GM19397 (cell line): ENCODE data around the gene GTF2F2.
"Not testable (repeated sequence)": the region's sequence is repeated elsewhere in the genome, so short reads cannot be mapped to it uniquely, and the experiment has no call there.

Experiments used
- ATAC-seq: cut with Tn5 transposase; IDR thresholded peaks from one replicate; pipeline ENCODE4 v1.9.1; 2021; ENCODE audit warnings: mild to moderate bottlenecking, moderate library complexity; ENCODE audit not compliant: unreplicated experiment

GTF2F2 gene

DNA sequence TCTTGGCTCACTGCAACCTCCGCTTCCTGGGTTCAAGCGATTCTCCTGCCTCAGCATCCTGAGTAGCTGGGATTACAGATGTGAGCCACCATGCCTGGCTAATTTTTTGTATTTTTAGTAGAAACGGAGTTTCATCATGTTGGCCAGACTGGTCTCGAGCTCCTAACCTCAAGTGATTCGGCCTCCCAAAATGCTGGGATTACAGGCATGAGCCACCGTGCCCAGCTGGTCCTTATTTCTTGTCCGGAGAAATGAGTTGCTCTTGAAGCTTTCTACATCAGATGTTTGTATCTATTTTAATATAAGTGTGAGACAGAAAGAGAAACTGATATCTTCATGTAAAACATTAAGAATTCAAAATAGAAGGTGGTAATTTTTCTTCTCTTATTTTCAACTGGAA, 124.4 kb downstream of the GTF2F2 start:
- ATAC-seq, result not testable (repeated sequence)

- ATAC-seq, result no peak
Observed at GRCh38 chr13:45249662-45250061, 129.4 kb downstream of the GTF2F2 start.

DNA sequence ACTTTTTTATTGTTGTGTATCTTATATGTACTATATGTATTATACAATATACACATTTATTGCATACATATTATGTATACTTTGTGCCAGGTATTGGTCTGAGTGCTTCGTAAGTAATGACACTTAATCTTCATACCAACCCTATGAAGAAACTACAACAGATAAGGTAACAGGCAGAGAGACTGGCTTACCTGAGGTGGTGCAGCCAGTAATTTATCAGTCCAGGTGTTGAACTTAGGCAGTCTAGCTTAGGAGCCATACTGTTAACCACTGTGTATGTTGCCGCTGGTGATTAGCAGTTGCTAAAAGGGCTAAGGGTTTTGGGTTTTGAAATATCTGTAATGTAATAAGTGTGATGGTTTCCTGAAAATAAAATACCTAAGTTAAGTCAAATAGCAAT, 134.1 kb downstream of the GTF2F2 start:
- ATAC-seq, result no peak

DNA sequence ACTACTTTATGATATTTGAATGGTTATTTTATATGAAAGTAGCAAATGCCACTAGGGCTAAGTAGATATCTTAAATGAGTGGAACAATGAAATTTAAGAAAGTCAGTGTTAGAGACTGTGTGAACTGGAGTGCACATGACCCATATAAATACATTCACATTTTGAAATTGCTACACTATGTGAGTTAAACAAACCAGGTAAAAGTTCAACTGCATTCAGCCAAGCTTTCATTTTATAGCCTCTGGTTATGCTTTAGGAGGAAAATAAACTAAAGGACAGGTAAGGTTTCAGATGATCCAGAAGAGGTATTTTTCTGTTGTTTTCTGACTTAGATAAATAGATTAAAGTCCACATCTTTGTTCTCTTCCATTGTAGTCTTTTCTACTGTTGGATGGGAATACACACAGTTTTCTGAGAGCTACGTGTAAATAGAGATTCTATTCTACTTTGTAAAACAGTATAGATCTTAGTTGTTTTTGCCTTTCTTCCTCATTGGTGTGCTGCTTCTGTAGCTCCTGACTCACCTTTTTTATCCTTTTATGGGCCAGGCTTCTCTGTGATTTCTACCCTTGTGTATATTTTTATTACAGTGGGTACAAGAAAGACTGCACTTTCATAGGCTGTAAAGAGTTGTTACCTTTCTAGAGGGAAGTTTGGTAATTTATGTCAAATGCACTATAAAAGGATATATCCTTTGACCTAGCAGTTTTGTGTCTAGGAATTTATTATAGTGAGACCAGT, 135.1 kb downstream of the GTF2F2 start:
- ATAC-seq, result no peak

DNA sequence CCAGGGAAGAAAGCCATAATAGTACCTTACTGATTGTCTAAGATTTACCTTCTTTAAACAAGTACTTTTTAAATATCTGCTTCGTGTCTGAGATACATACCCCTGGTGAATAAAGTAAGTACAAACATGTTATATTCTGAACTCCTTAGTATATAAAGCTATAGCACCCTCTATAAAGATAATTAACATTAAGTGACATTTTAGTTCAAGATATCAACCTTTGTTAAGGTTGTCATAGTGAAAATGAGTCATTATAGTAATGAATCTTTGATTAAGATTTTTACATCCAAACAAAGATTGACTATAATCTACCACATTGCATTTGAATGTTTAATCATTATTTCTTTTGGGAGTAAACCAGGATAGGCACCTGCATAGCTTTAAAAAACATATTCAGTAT, 135.9 kb downstream of the GTF2F2 start:
- no peak for ATAC-seq

DNA sequence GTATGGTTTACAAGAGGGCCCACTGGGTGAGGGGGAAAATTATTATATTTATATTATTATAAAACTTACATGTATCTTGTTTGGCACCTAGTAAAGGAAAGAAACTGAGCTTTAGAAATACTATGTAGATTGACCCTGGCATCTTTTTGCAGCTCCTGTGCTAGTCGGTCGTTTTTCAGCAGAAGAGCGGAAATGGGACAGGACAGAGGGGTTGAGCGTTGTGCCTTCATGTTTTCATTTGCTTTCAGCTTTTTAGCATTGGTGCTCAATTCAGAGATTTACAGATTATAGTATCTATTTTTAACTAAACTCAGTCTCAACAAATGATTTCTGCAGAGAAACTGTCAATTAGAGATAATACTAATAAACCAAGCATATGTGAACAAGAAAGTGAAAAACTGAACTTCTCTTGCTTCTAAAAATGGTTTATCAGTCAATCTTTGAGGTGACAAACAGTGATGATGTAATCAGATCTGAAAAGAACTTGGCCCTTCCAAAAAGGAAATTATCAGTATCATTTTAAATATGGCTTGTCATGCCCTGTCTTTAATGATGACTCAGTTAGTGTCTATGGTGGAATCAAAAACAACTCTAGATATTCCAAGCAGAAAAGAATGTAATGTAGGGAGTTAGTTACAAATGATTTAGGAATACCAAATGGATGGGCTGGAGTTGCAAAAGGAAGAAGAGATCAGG, 137.5 kb downstream of the GTF2F2 start:
- no peak for ATAC-seq

- ATAC-seq, result no peak
Observed at GRCh38 chr13:45258334-45258675, 138.0 kb downstream of the GTF2F2 start.

DNA sequence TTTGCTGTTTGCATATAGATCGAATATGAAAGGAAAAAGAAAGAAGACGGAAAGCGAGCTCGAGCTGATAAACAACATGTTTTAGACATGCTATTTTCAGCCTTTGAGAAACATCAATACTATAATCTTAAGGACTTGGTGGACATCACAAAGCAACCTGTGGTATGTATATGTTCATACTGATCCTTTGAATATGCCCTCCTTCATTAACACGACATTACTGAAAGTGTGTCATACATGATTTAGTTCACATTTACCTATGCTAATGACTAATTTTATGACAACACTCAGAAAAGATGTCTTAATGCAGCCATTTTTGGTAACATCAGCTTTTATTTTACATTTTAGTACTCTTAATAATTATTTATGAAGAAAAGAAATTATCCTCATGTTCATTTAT, 146.9 kb downstream of the GTF2F2 start:
- no peak for ATAC-seq

- no peak for ATAC-seq
Observed at GRCh38 chr13:45269204-45269603, 148.9 kb downstream of the GTF2F2 start.

GRCh38 chr13:45276913-45277312, 156.6 kb downstream of the GTF2F2 start:
- no peak for ATAC-seq

- no peak for ATAC-seq
Observed at GRCh38 chr13:45278096-45278645, 157.9 kb downstream of the GTF2F2 start.

DNA sequence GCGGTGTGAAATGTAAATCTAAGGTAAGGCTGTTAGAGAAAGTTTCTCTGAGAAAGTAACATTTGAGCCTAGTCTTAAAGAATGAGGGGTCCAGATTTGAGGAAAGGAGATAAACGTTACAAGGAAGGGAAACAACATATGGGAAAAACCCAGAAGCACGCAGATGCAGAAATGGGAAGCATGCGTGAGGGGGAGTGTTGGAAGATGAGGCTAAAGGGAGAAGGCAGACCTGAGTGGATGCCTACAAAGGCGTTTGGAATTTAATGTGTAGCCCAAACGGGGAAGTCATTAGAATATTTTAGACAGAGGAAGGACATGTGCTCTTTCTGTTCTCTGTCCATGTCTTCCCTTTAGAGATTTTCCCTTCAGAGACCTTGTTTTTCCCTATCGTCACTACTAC, 159.7 kb downstream of the GTF2F2 start:
- ATAC-seq, result no peak

DNA sequence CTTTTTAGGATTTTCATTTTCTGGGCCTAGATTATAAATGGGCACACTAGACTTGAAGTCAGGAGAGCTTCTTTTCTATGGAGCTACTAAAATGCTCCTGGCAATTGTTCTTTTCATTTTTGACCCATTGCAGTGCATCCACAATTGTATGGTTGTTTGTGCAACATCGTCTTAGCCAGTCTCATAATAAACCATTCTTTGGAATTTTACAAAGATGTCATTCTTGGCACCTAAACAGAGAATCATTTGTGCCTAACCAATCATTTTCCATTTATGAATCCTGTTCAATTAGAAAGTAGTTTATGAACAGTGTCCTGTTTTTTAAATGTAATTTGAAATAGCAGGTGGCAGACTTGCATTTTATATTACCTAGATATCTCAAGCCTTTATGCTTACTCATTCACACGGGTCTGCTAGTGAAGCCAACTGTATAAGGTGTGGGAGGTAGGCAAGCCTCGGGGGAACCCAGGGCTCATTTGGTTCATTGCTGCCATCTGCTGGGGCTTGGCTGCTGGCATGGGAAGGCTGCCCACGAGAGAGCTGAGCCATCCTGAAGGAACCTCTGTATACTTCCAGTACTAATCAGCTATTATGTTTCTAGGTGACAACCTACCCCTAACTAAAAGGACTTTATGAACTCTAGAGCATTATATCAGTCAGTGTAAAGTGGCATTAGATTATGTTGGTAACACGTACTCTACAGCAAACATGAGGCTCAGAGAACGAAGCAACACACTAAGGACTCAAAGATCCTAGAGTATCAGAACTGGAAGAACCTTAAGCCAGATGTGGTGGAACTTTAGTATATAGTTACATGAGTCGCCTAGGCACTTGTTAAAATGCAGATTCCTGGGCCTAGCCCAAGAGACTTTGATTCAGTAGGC, 160.7 kb downstream of the GTF2F2 start:
- ATAC-seq, result peak; percentile 76

DNA sequence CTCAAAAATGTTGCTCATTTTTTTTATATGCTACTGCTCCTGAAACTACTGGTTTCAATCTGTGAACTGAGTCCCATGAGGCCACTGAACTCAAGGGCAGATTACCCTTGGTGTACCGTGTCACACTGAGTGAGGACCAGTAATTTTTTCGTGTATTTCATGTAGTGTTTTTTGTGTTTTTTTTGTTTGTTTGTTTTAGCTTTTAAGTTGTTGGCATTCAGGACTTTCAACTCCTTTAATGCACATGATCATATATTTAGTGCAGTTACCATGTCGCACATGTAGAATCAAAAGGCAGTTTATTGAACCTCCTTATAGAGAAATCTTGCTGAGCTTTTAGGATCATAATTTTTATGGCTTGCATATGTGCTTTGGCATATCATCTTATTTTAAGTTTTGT, 162.7 kb downstream of the GTF2F2 start:
- ATAC-seq, result no peak

DNA sequence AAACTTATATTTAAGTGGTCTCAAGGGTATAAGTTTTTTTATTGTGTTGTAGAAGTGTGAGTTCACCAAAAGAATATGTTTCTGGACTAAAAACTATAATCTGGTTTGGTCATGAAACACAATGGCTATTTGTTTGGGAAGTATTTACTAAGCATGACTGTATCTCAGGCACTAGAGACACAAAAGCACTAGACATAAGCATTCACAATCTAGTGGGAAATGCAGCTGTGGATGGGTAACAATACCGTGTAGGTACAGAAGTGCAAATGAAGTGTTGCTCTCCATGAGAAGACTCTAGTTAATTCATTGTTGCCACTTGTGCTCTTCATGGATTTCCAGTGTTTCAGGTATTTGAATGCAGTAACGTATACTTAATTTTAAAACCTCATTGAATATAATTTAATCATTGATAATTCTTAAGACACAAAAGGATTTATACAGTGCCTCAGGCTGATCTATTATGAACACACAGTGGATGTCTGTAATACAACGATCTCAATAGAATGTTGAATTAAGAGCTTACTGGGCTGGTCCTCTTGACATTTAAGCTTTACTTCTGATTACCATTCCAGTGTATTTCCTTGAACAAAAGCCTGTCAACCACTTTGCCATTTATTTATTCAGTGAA, 169.7 kb downstream of the GTF2F2 start:
- no peak for ATAC-seq

DNA sequence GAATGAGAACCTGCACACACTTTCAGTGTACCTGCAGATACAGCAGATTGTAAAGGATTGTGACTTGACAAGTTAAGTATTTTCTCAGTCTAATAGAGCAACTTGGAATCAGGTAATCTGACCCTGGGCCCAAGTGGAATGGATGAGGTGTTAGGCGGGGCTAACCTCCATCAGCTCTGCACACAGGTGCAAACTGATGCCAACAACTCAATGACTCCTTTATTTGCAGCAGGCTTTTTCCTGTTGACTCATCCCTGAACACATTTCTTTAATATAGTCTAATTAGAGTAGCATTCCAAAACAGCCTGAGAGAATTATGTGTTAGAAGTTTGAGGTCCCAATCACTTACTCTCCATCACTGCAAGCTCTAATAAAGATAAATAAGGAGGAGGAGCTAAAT, 171.9 kb downstream of the GTF2F2 start:
- no peak for ATAC-seq

DNA sequence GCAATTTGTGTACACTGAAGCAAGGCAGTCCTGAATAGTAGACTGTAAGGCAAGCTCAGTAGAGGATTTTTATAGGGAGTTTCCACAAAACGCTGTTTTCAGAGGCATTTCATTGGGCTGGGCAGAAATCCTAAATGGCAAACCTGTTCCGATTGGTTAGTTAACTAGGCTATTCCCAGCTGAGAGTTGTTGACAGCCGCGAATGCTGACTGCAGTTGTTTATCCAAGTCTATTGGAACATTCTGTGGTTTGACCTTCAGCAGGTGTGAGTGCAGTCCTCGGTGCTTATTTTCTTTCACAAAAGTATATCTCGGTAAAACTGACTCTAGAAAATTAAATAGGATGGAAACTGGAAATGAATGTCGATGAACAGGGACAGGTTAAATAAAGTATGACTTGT, 175.2 kb downstream of the GTF2F2 start:
- ATAC-seq, result no peak

- ATAC-seq, result no peak
Observed at GRCh38 chr13:45296259-45296658, 175.9 kb downstream of the GTF2F2 start.

DNA sequence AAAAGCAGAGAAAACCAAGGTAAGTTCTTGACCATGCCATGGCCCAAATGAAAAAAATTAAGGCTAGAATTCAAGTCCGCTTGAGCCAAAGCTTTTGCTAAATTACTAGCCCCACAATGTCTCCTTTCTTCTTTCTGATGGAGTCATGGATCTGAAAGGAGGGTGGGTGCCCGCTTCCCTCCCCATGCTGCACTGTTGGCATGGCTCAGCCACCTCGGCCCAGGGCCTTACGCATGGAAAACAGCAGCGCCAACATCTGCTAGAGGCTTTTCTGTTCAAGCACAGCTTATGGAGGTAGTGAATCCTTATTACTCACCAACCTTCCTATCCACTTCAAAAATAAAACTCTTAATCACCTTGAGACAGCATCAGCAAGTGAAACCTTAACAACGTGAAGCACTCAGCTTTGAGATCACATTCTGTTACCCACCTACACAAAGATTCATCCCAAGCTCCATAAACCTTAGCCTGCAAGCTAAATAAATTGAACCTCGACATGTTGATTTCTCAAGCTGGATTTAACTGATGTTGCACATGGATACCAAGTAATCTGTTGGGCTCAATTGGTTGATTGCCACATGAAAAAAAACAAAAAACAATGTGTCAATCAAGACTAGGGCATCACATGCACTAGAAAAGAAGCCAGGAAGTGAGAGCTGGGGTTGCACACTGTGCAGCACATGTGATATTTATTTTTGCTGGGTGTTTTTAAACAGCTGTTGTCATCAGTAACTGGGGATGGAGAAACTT, 177.3 kb downstream of the GTF2F2 start:
- ATAC-seq, result no peak

GRCh38 chr13:45298206-45298505, 177.8 kb downstream of the GTF2F2 start:
- ATAC-seq, result no peak
